Psoas muscle (tissue), 8 donors: ENCODE measurements around the gene CCT8. TPM values are rescaled to one million over a fixed set of nuclear protein-coding genes. Genes with fewer than 3 reads are reported as not detected.

Source experiments
- ATAC-seq, 4 donors: fragments of 200-7000 bp; cut with Tn5 transposase; one replicate each; pipeline ENCODE4 v1.9.1; 2020; ENCODE audit warnings: moderate library complexity in 3 of 4, mild to moderate bottlenecking in 2 of 4
- DNase-seq, 2 donors: peaks; one replicate each; pipeline ENCODE4 v3.0.0-alpha.2; 2020
- H3K27ac ChIP-seq: fragments of 200-600 bp; one replicate; pipeline ENCODE4 v1.8.0; 2022
- H3K27me3 ChIP-seq, 3 donors: fragments of 200-600 bp in 1 of 3; one replicate each; pipeline versions ENCODE4 v1.6.1 to v1.8.0; 2013 to 2022; ENCODE audit warnings: low read length in 2 of 3, mild to moderate bottlenecking in 2 of 3, moderate library complexity in 1 of 3; ENCODE audit not compliant: insufficient read depth in 3 of 3
- H3K36me3 ChIP-seq, 2 donors: fragments of 200-600 bp in 1 of 2; one replicate each; pipeline versions ENCODE4 v1.6.1 to v1.8.0; 2013 to 2022; ENCODE audit warnings: low read depth in 1 of 2, mild to moderate bottlenecking in 1 of 2, moderate library complexity in 1 of 2; ENCODE audit not compliant: insufficient read depth in 1 of 2
- H3K4me1 ChIP-seq: fragments of 200-600 bp; one replicate; pipeline ENCODE4 v1.8.0; 2022
- H3K4me3 ChIP-seq: fragments of 200-600 bp; one replicate; pipeline ENCODE4 v1.8.0; 2022; ENCODE audit warnings: mild to moderate bottlenecking
- H3K9me3 ChIP-seq: fragments of 200-600 bp; one replicate; pipeline ENCODE4 v1.8.0; 2022
- WGBS, 3 donors: extraction: QIAGEN DNeasy Blood & Tissue Kit; methylation state at CpG; one replicate each; pipeline versions ENCODE4 v1.1.6 to v1.1.7; 2013; 5-methylcytosine and 5-hydroxymethylcytosine counted together
- intact Hi-C, 2 donors: fragments of 100-400 bp; cut with DNase I; formaldehyde crosslinking; loops; one replicate each; pipeline versions ENCODE4 v1.11.0 to v1.14.2; 2022
- polyA plus RNA-seq, 3 donors: library from polyadenylated mRNA; stranded (reverse); fragments of 200-250 nt; gene quantifications; one replicate each; pipeline ENCODE4 v1.2.3, GENCODE V29; 2013
- total RNA-seq, 4 donors: library from RNA; stranded (reverse); fragmentation: NEBNext Ultra II Directional in 2 of 4; extraction: Animal tissue kit (Norgen Biotek cat#: 25700) in 2 of 4; gene quantifications; one replicate each; pipeline versions ENCODE4 v1.2.1 to v1.2.4, GENCODE V29; 2021 to 2023
- TF ChIP-seq, protein P1 (sequence below): fragments of 200-600 bp; IDR thresholded peaks from one replicate; pipeline ENCODE4 v1.8.0; 2022; ENCODE audit warnings: antibody characterized with exemption
- donor health status: healthy with polysubstance abuse.
- donor health status: DM: no; HTN: no; CAD: no; lungs with moderate emphysema.
- donor health status: Bipolar disorder and iron deficiency.
- donor health status: healthy.
- donor health status: DM: yes; HTN: yes; CAD: no.
- donor health status: DM: no; HTN: no; CAD: no.
- donor health status: DM: no; HTN: no; CAD: no.
- donor health status: DM: yes; HTN: yes; CAD: no.

CCT8 gene
- total and polyA plus RNA-seq, 7 donors, result 124 to 251 (median 138) TPM

- ATAC-seq, result no peak
- Histone ChIP-seq H3K4me3 (no peak overlapping the region), H3K36me3 (peaks cover 3 to 43% of the 10 kb centered on the region in 2 donors), H3K9me3 (no peaks in the 10 kb centered on the region), H3K27me3 (no peaks in the 10 kb centered on the region), H3K4me1 (peaks cover 5% of the 10 kb centered on the region), H3K27ac (no peak overlapping the region)
- TF ChIP-seq, protein P1, sequence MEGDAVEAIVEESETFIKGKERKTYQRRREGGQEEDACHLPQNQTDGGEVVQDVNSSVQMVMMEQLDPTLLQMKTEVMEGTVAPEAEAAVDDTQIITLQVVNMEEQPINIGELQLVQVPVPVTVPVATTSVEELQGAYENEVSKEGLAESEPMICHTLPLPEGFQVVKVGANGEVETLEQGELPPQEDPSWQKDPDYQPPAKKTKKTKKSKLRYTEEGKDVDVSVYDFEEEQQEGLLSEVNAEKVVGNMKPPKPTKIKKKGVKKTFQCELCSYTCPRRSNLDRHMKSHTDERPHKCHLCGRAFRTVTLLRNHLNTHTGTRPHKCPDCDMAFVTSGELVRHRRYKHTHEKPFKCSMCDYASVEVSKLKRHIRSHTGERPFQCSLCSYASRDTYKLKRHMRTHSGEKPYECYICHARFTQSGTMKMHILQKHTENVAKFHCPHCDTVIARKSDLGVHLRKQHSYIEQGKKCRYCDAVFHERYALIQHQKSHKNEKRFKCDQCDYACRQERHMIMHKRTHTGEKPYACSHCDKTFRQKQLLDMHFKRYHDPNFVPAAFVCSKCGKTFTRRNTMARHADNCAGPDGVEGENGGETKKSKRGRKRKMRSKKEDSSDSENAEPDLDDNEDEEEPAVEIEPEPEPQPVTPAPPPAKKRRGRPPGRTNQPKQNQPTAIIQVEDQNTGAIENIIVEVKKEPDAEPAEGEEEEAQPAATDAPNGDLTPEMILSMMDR, result no peak
- DNase-seq, result no peak
- intact Hi-C loops, result no loop called here
- WGBS, 3 donors, result 89 to 94% (median 90%) methylated on average over 3 of the region's 3 CpGs
These were observed 65.1 kb downstream of the CCT8 start for GRCh38 chr21:29008367-29008766.

DNA sequence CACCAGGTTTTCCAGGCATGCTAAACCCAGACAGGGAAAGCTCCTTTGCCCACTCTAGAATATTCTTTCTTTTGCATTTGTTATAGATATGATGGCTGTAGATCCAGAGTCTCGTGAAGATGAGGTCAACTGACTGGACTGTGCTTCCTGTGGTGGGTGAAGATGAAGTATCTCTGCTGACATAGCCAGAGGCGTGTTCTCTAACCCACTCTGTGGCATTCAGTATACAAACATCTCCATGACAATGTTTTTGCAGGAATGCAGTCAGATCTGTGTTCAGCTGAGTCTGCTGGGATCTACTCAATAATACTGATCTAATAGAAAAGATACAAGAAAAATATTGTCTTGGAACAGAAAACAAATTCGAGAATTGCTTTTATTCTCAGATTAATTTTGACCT, 65.6 kb downstream of the CCT8 start:
- H3K4me1 ChIP-seq, result peaks cover 5% of the 10 kb centered on the region
- intact Hi-C loops, result no loop called here
- 83 to 86% (median 83%) methylated on average over 3 of the region's 3 CpGs for WGBS, 3 donors
- H3K27ac ChIP-seq, result no peak overlapping the region
- no peaks in the 10 kb centered on the region for H3K27me3 ChIP-seq
- no peaks in the 10 kb centered on the region for H3K9me3 ChIP-seq
- no peak overlapping the region for H3K4me3 ChIP-seq
- H3K36me3 ChIP-seq, result peaks cover 3 to 43% of the 10 kb centered on the region in 2 donors
- TF ChIP-seq, protein P1, result no peak
- ATAC-seq (no peak), DNase-seq (no peak)

DNA sequence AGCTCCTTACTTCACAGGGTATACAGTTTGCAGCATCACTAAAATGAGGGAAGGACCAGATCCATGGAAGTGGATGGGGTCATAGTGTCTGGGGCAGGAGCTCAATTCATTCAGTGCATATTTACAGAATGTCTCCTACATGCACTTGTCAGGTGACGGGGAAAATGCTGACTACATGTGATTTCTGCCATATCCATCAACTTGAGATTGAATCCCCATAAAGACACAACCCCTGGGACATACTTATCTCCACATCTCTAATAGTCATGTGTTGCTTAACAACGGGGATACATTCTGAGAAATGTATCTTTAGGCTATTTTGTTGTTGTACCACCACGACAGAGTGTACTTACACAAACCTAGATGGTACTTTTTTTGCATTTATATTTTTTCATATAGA, 66.3 kb downstream of the CCT8 start:
- Histone ChIP-seq H3K27me3 (no peaks in the 10 kb centered on the region), H3K4me1 (peaks cover 5% of the 10 kb centered on the region), H3K4me3 (no peak overlapping the region), H3K9me3 (no peaks in the 10 kb centered on the region), H3K36me3 (peaks cover 3 to 43% of the 10 kb centered on the region in 2 donors), H3K27ac (no peak overlapping the region)
- no peak for DNase-seq
- TF ChIP-seq, protein P1, result no peak
- intact Hi-C loops, result no loop called here
- 90 to 95% (median 91%) methylated on average over 3 of the region's 3 CpGs for WGBS, 3 donors
- no peak for ATAC-seq

Other genes starting within 250 kb of the CCT8 start
- gene LTN1, start 80.8 kb downstream of the CCT8 start, total RNA-seq, result 10 to 100 TPM; 17.8 to 22.2 (median 19.2) TPM
- 10 to 100 TPM in 1 of 3 donors, 1 to 10 TPM in 2; 5.7 to 16.0 (median 6.8) TPM for gene LTN1, start 80.8 kb downstream of the CCT8 start, polyA plus RNA-seq
- 10 to 100 TPM; 21.6 to 41.4 (median 27.8) TPM for gene RWDD2B, start 54.3 kb downstream of the CCT8 start, total RNA-seq
- 10 to 100 TPM; 28.1 to 51.2 (median 30.5) TPM for gene RWDD2B, start 54.3 kb downstream of the CCT8 start, polyA plus RNA-seq
- gene USP16, start 49.0 kb downstream of the CCT8 start, total RNA-seq, result 10 to 100 TPM; 26.3 to 39.9 (median 34.4) TPM
- 10 to 100 TPM; 27.6 to 45.1 (median 42.3) TPM for gene USP16, start 49.0 kb downstream of the CCT8 start, polyA plus RNA-seq
- 100 to 1,000 TPM in 1 of 4 donors, 10 to 100 TPM in 3; 15.3 to 107 (median 23.7) TPM for gene MAP3K7CL, start 57.0 kb upstream of the CCT8 start, total RNA-seq
- 10 to 100 TPM in 2 of 3 donors, 1 to 10 TPM in 1; 3.3 to 18.4 (median 12.8) TPM for gene MAP3K7CL, start 57.0 kb upstream of the CCT8 start, polyA plus RNA-seq
- gene BACH1, start 225.3 kb upstream of the CCT8 start, total RNA-seq, result 100 to 1,000 TPM in 1 of 4 donors, 10 to 100 TPM in 3; 48.3 to 115 (median 72.4) TPM
- gene BACH1, start 225.3 kb upstream of the CCT8 start, polyA plus RNA-seq, result 10 to 100 TPM in 2 of 3 donors, 1 to 10 TPM in 1; 9.8 to 20.1 (median 15.4) TPM